GM18505 (cell line): ENCODE data around the gene LRRC1.
"Not testable (repeated sequence)": the region's sequence is repeated elsewhere in the genome, so short reads cannot be mapped to it uniquely, and the experiment has no call there.

Experiments used
- ATAC-seq: cut with Tn5 transposase; IDR thresholded peaks from one replicate; pipeline ENCODE4 v1.9.1; 2021; ENCODE audit not compliant: unreplicated experiment
- POLR2A ChIP-seq: IDR thresholded peaks from 4 replicates; pipeline ENCODE4 v1.6.1; 2011; ENCODE audit warnings: borderline replicate concordance; ENCODE audit not compliant: insufficient read depth, insufficient read length; ENCODE audit errors: extremely low read depth

The LRRC1 gene

DNA sequence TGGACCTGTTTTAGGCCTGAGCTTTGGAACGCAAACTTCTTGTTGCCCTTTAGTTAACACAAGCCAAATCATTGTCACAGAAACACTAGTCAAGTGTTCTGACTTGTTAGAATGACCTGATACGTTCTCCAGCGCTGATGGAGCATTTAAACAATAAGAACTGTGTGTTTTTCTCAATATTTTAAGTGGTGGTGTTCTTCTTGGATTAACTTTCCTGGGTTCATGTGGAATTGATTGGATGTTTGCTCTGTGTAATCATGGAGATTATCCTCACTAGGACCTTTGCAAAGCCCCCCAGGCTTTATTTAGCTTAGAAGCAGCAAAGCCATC, 1.6 kb downstream of the LRRC1 start:
- ATAC-seq: no peak
- no peak for TF ChIP-seq POLR2A

DNA sequence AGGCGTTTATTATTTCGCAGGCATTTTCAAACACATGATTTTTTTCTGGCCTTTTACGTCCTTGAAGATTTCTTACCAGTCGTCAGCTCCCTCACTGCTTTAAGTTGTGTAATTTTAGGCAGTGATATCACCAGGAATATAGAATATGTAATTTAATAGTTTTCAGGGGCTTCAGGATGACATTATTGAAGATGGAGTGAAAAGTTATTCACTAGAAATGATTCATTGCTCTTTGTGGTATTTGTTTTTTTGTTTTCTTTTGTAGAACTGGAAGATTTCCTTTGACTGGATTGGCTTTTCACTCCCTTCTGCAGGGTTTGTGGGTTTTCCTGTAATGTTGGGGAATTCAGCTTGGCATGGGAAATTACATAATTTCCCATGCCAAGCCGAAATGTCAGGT, 2.0 kb downstream of the LRRC1 start:
- no peak for ATAC-seq
- TF ChIP-seq POLR2A: no peak

DNA sequence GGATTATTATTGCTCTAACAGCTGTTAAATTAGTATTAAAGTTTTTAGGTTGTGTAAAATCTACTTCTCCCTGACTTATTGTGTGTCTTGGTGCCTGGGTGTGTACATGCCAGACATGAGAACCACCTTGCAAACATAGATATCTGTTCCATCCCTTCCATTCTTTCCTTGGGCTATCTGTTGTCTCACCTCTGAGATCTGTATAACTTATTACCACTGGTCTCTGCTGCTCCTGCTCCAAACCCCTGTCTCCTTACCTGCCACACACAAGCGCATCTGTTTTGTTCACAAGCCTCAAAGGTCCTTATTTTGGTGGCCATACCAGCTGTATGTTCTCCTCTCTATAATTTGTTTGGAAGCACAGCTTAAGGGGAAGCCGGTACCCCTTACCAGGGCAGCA, 2.5 kb downstream of the LRRC1 start:
- no peak for ATAC-seq
- no peak for TF ChIP-seq POLR2A

DNA sequence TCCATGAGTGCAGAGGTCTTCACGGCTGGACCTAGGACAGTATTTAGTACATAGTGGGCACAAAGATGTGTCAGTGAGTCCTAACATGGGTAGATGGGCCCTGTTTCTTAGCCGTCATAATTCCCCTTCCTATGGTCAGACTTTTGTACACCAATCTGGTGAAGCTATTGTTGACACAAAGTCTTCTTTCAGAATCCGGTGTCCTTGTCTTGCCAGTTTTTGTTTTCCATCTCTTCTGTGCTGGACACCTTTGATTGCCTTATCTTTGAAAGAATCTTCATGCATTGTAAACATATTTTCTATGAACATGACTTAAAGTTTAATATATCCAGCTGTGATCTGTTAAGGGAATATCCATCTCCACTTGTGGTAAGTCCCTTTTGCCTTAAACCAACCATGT, 4.5 kb downstream of the LRRC1 start:
- no peak for ATAC-seq
- TF ChIP-seq POLR2A: no peak

DNA sequence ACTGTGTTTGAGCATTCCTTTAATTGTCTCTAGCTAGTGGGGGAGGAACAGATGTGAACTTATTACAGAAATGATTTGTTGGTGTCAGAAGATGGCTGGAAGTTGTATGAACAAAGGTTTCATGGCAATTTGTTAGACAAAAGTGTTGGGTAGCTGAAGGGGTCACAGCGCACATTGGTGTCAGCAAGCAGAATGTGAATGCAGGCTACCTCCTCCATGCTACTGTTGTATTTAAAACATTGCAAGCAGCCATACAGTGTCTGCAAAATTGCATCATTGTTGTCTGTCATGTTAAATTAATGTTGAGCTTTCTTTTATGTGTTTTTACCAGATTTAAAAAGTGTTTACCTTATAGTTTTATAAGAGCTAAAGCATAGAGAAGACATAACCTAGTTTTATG, 6.2 kb downstream of the LRRC1 start:
- ATAC-seq: no peak
- no peak for TF ChIP-seq POLR2A

DNA sequence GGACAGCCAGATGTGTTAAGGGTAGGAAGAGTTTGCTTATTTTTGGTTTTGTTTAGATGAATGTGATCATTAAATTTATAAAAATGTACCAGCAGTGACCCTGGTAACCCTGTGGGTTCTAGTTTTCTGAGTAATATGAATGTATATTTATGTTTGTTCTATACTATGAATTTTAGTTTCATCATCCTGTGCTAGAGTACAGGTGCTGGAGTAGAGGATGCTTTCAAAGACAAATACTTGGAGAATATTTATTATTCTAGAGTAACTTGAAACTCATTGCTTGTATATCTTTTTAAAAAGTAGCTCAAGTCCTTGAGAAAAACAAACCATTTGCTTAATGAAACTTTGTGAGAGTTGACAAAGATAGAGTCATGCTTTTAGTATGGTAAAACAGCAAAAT, 7.8 kb downstream of the LRRC1 start:
- no peak for TF ChIP-seq POLR2A
- no peak for ATAC-seq

DNA sequence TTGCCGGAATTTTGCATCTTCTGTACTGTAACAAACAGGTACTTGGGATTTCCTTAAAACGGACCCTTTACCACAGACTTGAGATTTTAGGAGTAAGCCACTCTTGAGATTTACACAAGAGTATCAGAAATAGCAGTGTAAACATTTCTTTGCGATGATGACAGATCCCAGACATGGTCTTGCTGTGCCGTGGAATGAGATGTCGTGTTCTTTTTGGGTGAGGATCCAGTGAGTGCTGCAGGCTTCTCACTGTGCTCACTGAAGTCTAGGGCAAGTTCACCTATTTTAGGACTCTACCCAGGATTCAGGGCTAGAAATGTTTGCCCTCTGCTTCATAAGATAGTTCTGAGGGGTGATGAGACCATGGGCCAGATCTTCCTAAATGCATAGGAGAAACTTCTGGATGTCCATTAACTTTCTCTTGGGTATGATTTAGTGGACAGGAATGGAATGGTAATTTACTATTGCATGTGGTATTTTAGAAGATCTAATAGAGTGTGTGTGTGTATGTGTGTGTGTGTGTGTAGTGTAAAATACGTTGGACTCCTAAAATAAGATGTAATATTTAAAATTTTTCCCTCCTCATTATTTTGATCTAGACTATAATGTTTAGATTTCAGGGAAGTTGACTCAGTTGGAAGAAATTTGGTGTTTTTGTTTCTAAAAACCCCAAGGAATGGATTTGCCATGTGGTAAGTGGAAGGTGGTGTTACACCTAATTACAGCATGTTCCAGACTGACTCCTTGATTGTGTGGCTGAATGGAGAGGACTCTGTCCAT, 8.5 kb downstream of the LRRC1 start:
- TF ChIP-seq POLR2A: no peak
- ATAC-seq: no peak

DNA sequence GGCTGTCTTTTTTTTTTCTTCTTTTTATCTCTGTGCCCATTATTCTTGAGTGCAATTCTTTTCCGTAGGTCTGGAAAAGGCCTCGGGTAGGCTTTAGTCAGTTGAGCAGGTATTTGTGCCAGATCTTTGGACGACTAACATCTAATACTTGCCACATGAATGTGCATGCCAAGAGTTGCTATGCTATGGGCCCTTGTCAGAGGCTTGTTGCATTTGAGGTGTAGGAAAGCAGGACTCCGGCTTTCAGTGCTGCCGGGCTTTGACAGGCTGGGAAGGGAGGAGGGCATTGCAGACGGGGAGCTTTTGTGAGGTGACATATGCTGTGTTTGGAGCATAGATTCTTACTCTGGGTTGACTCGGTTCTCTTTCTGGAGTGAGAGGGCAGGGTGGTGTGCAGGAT, 10.2 kb downstream of the LRRC1 start:
- no peak for ATAC-seq
- no peak for TF ChIP-seq POLR2A

DNA sequence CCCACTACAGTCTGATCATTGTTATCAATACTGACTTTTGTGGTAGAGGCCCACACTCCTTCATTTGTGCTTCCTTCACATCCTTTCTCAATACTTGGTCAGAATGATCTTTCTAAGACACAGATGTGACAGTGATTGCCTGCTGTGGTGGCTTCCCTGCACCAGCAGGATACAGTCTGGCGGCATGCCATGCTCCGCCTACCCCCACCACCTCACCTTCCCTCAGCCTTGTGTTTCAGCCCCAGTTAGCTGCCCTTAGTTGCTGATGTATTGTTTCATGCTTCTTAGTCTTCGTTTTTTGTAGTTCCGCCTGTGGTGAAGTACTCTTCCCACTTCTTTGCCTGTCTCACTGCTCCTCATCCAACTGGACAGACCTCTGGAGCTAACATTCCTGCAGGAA, 10.9 kb downstream of the LRRC1 start:
- TF ChIP-seq POLR2A: no peak
- no peak for ATAC-seq

DNA sequence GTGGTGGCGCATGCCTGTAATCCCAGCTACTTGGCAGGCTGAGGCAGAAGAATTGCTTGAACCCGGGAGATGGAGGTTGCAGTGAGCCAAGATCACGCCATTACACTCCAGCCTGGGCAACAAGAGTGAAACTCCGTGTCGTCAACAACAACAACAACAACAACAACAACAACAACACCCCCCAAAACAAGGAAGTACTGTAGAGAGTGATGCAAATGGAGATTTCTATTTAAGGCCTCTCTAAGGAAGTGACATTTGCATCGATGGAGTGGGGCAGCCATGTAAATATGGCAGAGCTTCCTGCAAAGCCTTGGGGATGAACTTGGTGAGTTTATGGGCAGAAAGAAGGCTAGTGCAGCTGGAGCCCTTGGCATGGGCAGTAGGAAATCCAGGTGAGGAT, 12.8 kb downstream of the LRRC1 start:
- ATAC-seq: not testable (repeated sequence)

DNA sequence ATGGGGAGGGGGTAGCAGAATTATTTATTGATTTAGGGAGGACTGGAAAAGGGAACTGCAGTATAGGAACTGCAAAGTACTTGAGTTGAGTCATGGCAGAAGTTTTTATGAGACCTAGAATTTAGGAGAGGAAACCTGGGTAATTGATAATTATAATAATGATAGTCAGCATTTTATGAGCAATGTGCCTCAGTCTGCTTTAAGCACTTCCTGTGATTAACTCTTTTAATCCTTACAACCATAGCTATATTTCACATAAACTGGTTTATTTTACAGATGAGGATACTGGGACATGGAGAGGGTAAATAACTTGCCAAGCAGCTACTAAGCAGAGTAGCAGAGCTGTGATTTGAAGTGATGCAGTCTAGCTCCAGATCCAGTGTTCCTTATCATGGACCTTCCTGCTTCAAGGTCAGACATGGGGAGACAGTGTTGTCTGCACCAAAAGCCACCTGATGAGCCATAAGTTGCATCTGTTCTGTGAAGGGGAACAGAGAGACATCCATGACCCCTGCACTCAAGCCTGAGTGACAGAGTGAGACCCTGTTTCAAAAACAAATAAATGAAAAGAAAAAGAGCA, 13.6 kb downstream of the LRRC1 start:
- no peak for ATAC-seq
- TF ChIP-seq POLR2A: no peak

DNA sequence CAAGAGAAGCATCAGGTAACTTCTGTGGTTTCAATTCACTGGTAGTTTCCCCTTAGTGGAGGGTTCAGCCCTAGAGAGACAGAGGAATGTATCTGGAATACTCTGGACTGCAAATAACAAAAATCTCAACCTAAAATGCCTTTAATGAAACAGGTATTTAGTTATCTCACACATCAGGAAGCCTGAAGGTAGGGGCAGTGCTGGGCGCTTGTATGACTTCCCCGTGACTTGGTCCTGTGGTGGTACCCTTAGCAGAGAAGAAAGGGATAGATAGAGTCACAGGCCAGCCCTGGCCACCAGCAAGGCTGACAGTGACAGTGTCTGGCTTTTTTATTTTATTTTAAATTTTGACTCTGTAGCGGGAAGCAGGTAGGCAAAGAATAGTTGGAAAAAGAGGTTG, 14.9 kb downstream of the LRRC1 start:
- no peak for ATAC-seq
- no peak for TF ChIP-seq POLR2A

DNA sequence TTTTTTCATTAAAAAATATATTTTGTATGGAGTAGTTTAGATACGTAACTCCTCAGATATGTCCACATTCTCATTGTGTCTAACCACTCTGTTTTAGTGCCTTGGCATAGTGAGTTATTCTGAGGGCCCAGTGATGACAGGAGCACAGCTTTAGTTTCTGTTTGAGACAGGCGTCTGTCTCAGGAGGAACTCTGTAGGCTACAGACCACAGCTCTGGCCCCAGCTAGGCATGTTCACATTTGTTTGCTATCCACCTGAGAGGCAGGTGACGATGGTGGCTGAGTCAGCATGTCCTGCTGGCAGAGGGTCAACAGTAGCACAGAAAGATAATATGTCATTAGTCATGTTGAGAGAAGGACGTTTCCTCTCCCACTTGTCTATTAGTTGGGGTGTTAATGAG, 16.3 kb downstream of the LRRC1 start:
- no peak for TF ChIP-seq POLR2A
- peak; percentile 71 for ATAC-seq

DNA sequence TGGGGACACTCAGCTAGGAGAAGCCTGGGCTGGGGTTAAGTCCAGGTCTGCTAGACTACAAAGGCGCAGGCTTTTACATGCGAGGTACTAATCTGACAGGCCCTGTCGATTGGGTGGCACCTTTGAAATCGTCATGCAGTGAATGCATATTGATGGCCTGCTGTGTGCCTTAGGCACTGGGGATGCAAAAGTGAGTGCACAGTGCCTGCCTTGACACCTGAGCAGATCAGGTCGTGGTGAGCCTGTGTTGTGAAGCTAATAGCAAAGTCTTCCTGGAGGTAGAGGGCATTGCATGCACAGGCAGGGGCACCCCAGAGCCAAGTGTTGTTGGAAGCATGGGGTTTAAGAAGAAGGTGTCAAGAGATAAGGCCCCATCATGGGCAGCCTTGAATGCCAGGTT, 16.9 kb downstream of the LRRC1 start:
- peak; percentile 2 for ATAC-seq
- TF ChIP-seq POLR2A: no peak

DNA sequence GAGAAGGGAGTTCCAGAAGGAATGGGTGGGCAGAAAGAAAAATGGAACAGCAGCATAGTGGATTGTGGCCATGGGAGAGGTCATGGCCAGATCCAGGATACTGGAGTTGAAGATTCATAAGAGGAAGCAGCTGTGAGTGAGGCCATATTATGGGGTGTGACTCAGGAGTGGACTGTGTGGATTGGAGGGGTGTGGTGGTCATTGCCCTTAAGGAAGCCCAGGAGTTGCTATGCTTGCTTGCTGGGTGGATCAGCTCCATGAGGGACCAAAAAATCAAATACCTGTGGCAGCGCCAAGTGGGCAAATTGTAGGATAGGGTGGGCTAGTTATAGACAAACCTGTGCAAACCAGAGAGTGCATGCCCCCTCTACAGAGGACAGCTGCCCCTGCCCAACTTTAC, 18.3 kb downstream of the LRRC1 start:
- TF ChIP-seq POLR2A: no peak
- ATAC-seq: no peak
